ENCODE results near the gene SH3GL1.
A peak's percentile ranks its signal among the peaks of the same experiment; 100 is the strongest.
"Not testable (repeated sequence)": the region's sequence is repeated elsewhere in the genome, so short reads cannot be mapped to it uniquely, and the experiment has no call there.

The SH3GL1 gene

GRCh38 chr19:4338441-4339355 is 61.6 kb downstream of the SH3GL1 start, which contains the start of gene STAP2:
TSS of gene STAP2 (minus strand) at chr19:4338827. CDS start at chr19:4338753, 74 bp downstream.
- TF ChIP-seq CTCF (IDR thresholded peaks at IDR 0.05; ENCODE audit: low read depth, low read length, missing control alignments), result no peak
- DNase-seq (ENCODE audit: extremely low read depth, low read depth), result no peak
- peak within 1 kb of the TSS; percentile 38 for H3K4me3 ChIP-seq (replicated peaks; ENCODE audit: low read depth, low read length)

GRCh38 chr19:4337906-4338440 is 62.4 kb downstream of the SH3GL1 start:
- peak overlapping the region; percentile 38 for H3K4me3 ChIP-seq (replicated peaks; ENCODE audit: low read depth, low read length)

GRCh38 chr19:4334929-4335570 is 65.3 kb downstream of the SH3GL1 start:
- H3K4me3 ChIP-seq (replicated peaks; ENCODE audit: low read depth, low read length), result no peak overlapping the region
- DNase-seq (ENCODE audit: extremely low read depth, low read depth), result no peak
- no peak for TF ChIP-seq CTCF (IDR thresholded peaks at IDR 0.05; ENCODE audit: low read depth, low read length, missing control alignments)

More at GRCh38 chr19:4337906-4338440, 62.4 kb downstream of the SH3GL1 start:
- no peak for DNase-seq (ENCODE audit: extremely low read depth, low read depth)
- TF ChIP-seq CTCF (IDR thresholded peaks at IDR 0.05; ENCODE audit: low read depth, low read length, missing control alignments), result no peak

- DNase-seq (ENCODE audit: extremely low read depth, low read depth), result no peak
- no peak overlapping the region; the same call in 1 of the 2 replicates for H3K4me3 ChIP-seq (replicated peaks; ENCODE audit: low read depth, low read length)
- no peak for TF ChIP-seq CTCF (IDR thresholded peaks at IDR 0.05; ENCODE audit: low read depth, low read length, missing control alignments)
Measured at GRCh38 chr19:4329858-4330257, 70.5 kb downstream of the SH3GL1 start.

- H3K4me3 ChIP-seq (replicated peaks; ENCODE audit: low read depth, low read length), result peak overlapping the region; percentile 72
- not testable (repeated sequence) for DNase-seq (ENCODE audit: extremely low read depth, low read depth)
Measured at GRCh38 chr19:4328991-4329681, 71.2 kb downstream of the SH3GL1 start.

- no peak for TF ChIP-seq CTCF (IDR thresholded peaks at IDR 0.05; ENCODE audit: low read depth, low read length, missing control alignments)
- DNase-seq (ENCODE audit: extremely low read depth, low read depth), result peak; percentile 92
- peak overlapping the region; percentile 72 for H3K4me3 ChIP-seq (replicated peaks; ENCODE audit: low read depth, low read length)
Measured at GRCh38 chr19:4328243-4328990, 71.9 kb downstream of the SH3GL1 start.

Data from HFF-Myc (cell line).